GM19328 (cell line): ENCODE measurements around the gene ANKRD13D.

Experiments used
- ATAC-seq: cut with Tn5 transposase; IDR thresholded peaks from one replicate; pipeline ENCODE4 v1.9.1; 2021; ENCODE audit warnings: mild to moderate bottlenecking, moderate library complexity; ENCODE audit not compliant: unreplicated experiment

The ANKRD13D gene

GRCh38 chr11:67273260-67273990 lies 15.7 kb upstream of the ANKRD13D start:
- no peak for ATAC-seq

GRCh38 chr11:67274768-67275605 lies 14.1 kb upstream of the ANKRD13D start:
- no peak for ATAC-seq

GRCh38 chr11:67275606-67276409 lies 13.3 kb upstream of the ANKRD13D start:
- no peak for ATAC-seq

GRCh38 chr11:67276781-67277230 lies 12.3 kb upstream of the ANKRD13D start:
- peak; percentile 2 for ATAC-seq

GRCh38 chr11:67277231-67277961 lies 11.7 kb upstream of the ANKRD13D start:
- ATAC-seq = peak; percentile 86

- ATAC-seq = no peak
Measured at GRCh38 chr11:67278135-67278938, 10.8 kb upstream of the ANKRD13D start.

GRCh38 chr11:67278939-67279588 lies 10.0 kb upstream of the ANKRD13D start:
- ATAC-seq = no peak

GRCh38 chr11:67279589-67280340 lies 9.3 kb upstream of the ANKRD13D start:
- ATAC-seq = no peak

- no peak for ATAC-seq
Measured at GRCh38 chr11:67280341-67280787, 8.7 kb upstream of the ANKRD13D start.

GRCh38 chr11:67280788-67281551 lies 8.1 kb upstream of the ANKRD13D start:
- no peak for ATAC-seq

GRCh38 chr11:67281552-67282150 lies 7.5 kb upstream of the ANKRD13D start:
- ATAC-seq = no peak

- ATAC-seq = no peak
Measured at GRCh38 chr11:67282155-67282875, 6.8 kb upstream of the ANKRD13D start.

- ATAC-seq = no peak
Measured at GRCh38 chr11:67282876-67283371, 6.2 kb upstream of the ANKRD13D start.

- ATAC-seq = no peak
Measured at GRCh38 chr11:67283481-67283963, 5.6 kb upstream of the ANKRD13D start.

- ATAC-seq = no peak
Measured at GRCh38 chr11:67284811-67285540, 4.1 kb upstream of the ANKRD13D start.
